Colonic mucosa (tissue), 4 donors: ENCODE measurements around the gene THAP11. TPM values are rescaled to one million over a fixed set of nuclear protein-coding genes. Genes with fewer than 3 reads are reported as not detected.

ENCODE experiments used
- DNase-seq: peaks from one replicate; pipeline ENCODE4 v3.0.0-alpha.2; 2020
- H3K27ac ChIP-seq: fragments of 200-600 bp; one replicate; pipeline ENCODE4 v1.8.0; 2021
- H3K27me3 ChIP-seq: fragments of 200-600 bp; one replicate; pipeline ENCODE4 v1.8.0; 2021
- H3K36me3 ChIP-seq: fragments of 200-600 bp; one replicate; pipeline ENCODE4 v1.8.0; 2021
- H3K4me1 ChIP-seq: fragments of 200-600 bp; one replicate; pipeline ENCODE4 v1.8.0; 2021; ENCODE audit warnings: mild to moderate bottlenecking
- H3K4me3 ChIP-seq: fragments of 200-600 bp; one replicate; pipeline ENCODE4 v1.8.0; 2021
- H3K9ac ChIP-seq, 2 donors: one replicate each; pipeline ENCODE4 v1.7.0; 2013; ENCODE audit warnings: control low read depth in 2 of 2, low read depth in 2 of 2, low read length in 2 of 2
- H3K9me3 ChIP-seq: fragments of 200-600 bp; one replicate; pipeline ENCODE4 v1.8.0; 2021
- CTCF ChIP-seq: fragments of 200-600 bp; IDR thresholded peaks from one replicate; pipeline ENCODE4 v1.8.0; 2022; ENCODE audit warnings: antibody characterized with exemption, mild to moderate bottlenecking
- intact Hi-C: fragments of 100-400 bp; cut with DNase I; formaldehyde crosslinking; loops from one replicate; pipeline ENCODE4 v1.14.1; 2022
- total RNA-seq, 2 donors: library from RNA; stranded (reverse); fragmentation: NEBNext Ultra II Directional in 1 of 2; extraction: Animal tissue kit (Norgen Biotek cat#: 25700) in 1 of 2; gene quantifications; one replicate each; pipeline ENCODE4 v1.2.1, GENCODE V29; 2021
- donor health status: healthy.
- donor health status: DM: no; HTN: no; CAD: no.
- donor health status: DM: no; HTN: no; CAD: no.

Gene THAP11
- total RNA-seq, 2 donors from 2014 or later, result 22.0 to 33.2 TPM

GRCh38 chr16:67811899-67812298 lies 30.2 kb upstream of the THAP11 start:
- no peak overlapping the region for H3K4me3 ChIP-seq
- H3K27me3 ChIP-seq, result no peaks in the 10 kb centered on the region
- no peak for TF ChIP-seq CTCF
- no peaks in the 10 kb centered on the region for H3K36me3 ChIP-seq
- H3K9ac ChIP-seq, result no peak overlapping the region
- H3K4me1 ChIP-seq, result no peaks in the 10 kb centered on the region
- no peaks in the 10 kb centered on the region for H3K9me3 ChIP-seq
- intact Hi-C loops, result loop anchor here (5.0 to 10.0 kb wide), 3 partner anchors 53 to 140 kb away; no protein-coding TSS in a partner anchor
- DNase-seq, result no peak
- no peak overlapping the region for H3K27ac ChIP-seq

GRCh38 chr16:67814567-67814966 lies 27.6 kb upstream of the THAP11 start:
- Histone ChIP-seq H3K27me3 (no peaks in the 10 kb centered on the region), H3K4me1 (no peaks in the 10 kb centered on the region), H3K27ac (no peak overlapping the region), H3K36me3 (no peaks in the 10 kb centered on the region), H3K4me3 (no peak overlapping the region), H3K9me3 (no peaks in the 10 kb centered on the region), H3K9ac (peak overlapping the region in 1 of 2 donors; percentile 58)
- intact Hi-C loops, result loop anchor here (5.0 to 10.0 kb wide), 3 partner anchors 50 to 142 kb away; no protein-coding TSS in a partner anchor
- TF ChIP-seq CTCF, result no peak
- DNase-seq, result peak; percentile 66

GRCh38 chr16:67820608-67821259 lies 21.4 kb upstream of the THAP11 start:
- no peak overlapping the region for H3K27ac ChIP-seq
- intact Hi-C loops, result no loop called here
- no peak for TF ChIP-seq CTCF

GRCh38 chr16:67822511-67822910 lies 19.6 kb upstream of the THAP11 start:
- Histone ChIP-seq H3K27ac (no peak overlapping the region), H3K9ac (no peak overlapping the region), H3K27me3 (no peaks in the 10 kb centered on the region), H3K9me3 (no peaks in the 10 kb centered on the region), H3K4me3 (no peak overlapping the region), H3K36me3 (no peaks in the 10 kb centered on the region), H3K4me1 (no peaks in the 10 kb centered on the region)
- no peak for DNase-seq
- TF ChIP-seq CTCF, result no peak
- intact Hi-C loops, result no loop called here

More at GRCh38 chr16:67820608-67821259, 21.4 kb upstream of the THAP11 start:
- no peaks in the 10 kb centered on the region for H3K36me3 ChIP-seq
- H3K9me3 ChIP-seq, result no peaks in the 10 kb centered on the region
- no peak overlapping the region for H3K4me3 ChIP-seq
- no peak overlapping the region for H3K9ac ChIP-seq
- DNase-seq, result no peak
- no peaks in the 10 kb centered on the region for H3K27me3 ChIP-seq
- no peaks in the 10 kb centered on the region for H3K4me1 ChIP-seq

GRCh38 chr16:67825119-67825518 lies 17.0 kb upstream of the THAP11 start:
- intact Hi-C loops, result no loop called here
- H3K4me3 ChIP-seq, result no peak overlapping the region

More at GRCh38 chr16:67825119-67825518, 17.0 kb upstream of the THAP11 start:
- Histone ChIP-seq H3K9me3 (no peaks in the 10 kb centered on the region), H3K27ac (no peak overlapping the region), H3K4me1 (no peaks in the 10 kb centered on the region), H3K36me3 (peaks cover 1% of the 10 kb centered on the region), H3K27me3 (no peaks in the 10 kb centered on the region), H3K9ac (no peak overlapping the region)
- TF ChIP-seq CTCF, result no peak
- no peak for DNase-seq
